Measurements from ENCODE around the gene POR.
"Not testable (repeated sequence)": the region's sequence is repeated elsewhere in the genome, so short reads cannot be mapped to it uniquely, and the experiment has no call there.

The POR gene

DNA sequence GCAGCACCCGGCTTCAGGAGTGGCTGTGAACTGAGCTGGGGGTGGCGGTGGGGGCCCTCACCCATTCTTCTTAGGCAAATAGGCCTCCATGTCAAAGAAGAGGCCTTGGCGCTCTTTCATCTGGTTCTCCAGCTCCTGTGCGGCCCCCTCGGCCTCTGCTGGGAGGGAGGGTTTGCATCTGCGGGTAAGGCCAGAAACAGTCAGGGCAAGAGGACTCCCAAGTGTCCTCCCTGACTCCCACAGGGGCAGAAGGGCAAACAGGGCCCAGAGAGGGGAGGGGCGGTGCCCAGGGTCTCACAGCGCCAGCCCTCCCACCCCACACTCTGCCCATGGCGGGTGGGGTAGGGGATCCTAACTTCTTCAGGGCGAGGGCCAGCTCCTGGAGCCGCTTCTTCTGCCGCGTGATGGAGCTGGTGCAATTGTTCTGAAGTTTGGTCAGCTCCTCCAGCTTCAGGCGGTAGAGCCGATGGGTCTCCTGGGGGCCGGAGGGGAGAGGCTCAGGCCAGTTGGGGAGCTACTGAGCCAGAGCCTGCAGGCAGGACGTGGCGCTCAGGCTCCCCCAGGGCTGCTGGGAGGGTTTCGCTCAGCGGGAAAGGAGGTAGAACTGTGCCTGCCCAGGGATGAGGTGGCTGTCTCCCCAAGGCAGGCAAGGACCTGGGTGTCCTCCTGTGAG lies 77.3 kb downstream of the POR start:
- DNase-seq (ENCODE audit: low read depth): no peak

DNA sequence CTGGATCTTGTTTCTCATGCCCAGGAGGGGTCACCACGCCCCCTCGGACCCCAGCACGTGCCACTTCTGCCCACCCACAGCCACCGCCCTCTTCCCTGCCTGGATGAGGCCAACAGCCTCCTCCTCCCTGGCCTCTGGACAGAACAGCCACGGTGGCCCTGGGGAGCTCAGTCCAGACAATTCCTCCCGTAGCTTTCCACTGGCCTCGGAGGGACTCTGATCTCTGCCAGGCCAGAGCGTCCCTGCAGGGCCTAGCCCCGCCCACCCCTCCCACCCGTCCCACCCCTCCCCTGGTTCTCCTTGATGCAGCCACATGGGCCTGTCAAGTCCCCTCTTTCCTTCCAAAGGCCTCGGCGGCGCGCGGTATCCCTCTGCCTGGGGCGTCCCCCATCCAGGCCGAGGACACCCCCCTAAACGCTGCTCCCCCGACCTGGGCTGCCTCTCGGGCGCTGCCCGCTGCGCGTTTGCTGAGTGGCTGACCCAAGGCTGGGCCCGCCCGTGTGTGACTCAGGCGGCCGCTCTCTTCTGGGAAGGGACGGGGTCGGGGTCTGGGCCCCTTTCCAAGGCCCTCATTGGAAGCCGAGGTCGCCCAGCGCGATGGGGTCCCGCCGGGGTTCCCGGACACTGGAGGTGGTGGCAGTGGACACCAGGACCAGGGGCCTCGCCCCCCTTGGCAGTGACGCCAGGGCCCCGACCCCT lies 78.9 kb downstream of the POR start:
- DNase-seq (ENCODE audit: low read depth): no peak

DNA sequence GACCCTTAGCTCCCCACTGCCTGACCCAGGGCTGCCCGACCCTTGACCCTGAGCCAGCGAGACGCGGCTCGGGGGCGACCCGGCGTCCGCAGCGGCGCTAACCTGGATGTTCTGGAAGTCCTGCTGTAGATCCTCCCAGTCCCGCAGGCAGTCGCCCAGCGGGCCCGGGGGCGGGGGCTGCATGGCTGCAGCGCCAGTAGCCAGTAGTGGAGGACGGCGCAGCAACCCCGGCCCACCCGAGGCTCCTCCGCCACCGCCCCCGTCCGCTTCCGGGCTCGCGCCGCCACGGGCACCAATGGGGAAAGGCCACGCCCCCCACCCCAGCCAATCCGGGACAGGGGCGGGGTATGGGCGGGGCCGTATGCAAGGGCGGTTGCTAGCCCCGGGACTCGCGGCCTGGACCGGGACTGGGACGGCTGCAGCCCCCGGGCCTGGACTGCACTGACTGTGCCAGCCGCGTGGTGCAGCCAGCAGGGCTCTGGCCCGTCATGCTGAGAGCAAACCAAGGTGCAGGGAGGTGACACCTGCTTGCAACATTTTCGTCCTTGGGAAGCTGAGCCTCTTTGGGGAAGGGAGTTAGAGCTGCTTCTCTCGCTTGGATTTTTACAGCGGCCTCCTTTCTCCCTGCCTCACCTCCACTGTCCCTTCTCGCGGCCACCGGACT lies 79.6 kb downstream of the POR start, which contains the start of gene TMEM120A:
TMEM120A (minus strand) TSS at position 208 of the 664 bp plus-strand sequence; CDS start at position 183, 25 bp downstream.
- DNase-seq (ENCODE audit: low read depth): peak; percentile 91

DNA sequence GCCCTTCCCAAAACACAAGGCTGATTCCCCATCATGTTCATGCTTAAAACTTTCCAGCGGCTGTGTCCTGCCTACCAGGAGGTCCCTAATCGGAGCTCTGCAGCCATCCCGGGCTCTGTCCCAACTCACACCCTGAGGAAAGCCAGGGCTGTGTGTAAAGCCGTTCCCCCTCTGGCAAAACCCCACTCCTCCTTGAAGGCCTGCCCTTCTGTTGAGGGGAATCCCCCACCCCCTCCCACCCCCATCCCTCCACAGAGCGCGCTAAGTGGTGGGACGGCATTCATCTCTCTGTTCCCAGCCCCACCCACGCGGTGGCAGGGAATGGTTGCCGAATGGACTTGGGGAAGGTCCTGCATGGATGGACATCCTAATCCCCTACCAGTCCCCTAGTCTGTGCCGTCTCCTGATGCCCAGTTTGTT lies 80.1 kb downstream of the POR start:
- no peak for DNase-seq (ENCODE audit: low read depth)

DNA sequence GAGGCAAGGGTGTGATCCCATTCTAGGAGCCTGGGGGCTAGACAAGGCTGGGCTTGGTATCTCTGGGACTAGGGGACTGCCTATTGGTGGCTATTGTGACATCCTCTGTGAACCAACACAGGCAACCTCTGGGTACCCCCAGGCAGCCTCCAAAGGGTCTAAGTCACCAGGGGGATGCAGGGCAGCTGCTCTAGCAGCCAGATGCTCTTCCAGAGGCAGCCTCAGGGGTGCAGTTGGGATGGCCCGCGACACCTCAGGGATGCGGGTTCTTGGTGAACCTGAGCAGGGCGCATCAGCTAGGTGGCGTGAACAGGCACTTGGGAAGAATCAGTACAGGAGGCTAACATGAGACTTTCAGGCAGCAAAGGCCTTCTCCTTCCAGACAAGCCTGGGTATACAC lies 81.0 kb downstream of the POR start:
- no peak for DNase-seq (ENCODE audit: low read depth)

DNA sequence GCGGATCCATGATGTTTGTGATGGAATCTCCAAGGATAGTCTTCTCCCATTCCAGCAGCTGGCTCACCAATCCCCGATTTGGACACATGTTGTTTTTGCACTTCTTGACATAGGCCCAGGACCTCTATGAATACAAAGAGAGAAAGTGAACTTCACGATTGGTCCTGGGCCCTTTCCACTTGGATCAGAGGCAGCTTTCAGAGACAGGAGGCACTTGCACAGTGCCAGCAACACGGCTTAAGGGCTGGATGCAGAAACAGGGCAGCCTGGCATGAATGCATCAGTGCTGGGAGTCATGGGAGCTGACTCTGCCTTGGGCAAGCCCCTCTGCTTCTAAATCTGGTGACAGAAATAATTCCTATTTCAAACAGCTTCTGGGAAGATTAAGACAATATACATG lies 81.5 kb downstream of the POR start:
- DNase-seq (ENCODE audit: low read depth): no peak

DNA sequence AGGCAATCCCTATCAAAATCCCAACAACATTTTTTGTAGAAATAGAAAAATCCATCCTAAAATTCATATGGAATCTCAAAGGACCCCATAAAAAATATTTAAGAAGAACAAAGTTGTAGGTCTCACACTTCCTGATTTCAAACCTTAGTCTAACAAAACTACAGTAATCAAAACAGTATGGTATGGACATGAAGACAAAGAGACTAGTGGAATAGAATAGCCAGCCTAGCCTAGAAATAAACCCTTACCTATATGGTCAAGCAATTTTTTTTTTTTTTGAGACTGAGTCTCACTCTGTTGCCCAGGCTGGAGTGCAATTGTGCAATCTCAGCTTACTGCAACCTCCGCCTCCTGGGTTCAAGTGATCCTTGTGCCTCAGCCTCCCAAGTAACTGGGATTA lies 83.1 kb downstream of the POR start:
- DNase-seq (ENCODE audit: low read depth): no peak

DNA sequence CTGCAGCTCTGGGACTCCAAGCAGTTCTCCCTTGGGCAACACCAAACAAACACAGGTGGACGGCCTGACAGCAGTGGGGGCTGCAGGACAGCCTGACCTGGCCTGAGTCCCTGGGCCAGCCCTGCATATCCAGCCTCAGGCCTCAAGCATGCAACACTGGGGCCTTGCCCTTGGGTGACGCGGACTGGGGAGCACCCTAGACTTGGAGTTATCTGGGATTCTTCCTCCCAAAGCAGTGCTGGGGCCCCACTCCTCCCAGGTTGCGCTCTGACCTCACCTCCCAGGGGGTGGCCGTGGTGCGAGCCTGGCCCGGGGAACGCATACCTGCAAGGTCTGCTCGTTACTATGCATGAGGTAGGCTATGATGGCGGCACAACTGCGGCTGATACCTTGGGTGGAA lies 85.6 kb downstream of the POR start:
- DNase-seq (ENCODE audit: low read depth): no peak

DNA sequence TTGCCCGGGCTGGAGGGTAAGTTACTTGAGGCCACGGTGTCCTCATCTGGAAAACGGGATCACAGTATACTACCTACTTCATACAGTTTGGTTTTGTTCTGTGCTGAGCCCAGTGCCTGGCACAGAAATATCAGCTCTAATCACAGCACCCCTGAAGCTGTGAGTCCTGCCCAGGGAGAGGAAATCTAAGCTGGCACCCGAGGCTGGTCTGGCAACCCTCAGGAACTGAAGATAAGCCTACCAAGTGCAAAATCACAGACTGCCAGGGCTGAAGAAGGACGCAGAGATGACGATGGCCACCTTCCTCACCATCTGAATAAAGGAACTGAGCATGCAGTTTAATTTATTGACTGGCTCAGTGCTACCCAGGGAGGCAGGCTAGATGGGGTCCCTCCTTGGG lies 87.2 kb downstream of the POR start:
- no peak for DNase-seq (ENCODE audit: low read depth)

DNA sequence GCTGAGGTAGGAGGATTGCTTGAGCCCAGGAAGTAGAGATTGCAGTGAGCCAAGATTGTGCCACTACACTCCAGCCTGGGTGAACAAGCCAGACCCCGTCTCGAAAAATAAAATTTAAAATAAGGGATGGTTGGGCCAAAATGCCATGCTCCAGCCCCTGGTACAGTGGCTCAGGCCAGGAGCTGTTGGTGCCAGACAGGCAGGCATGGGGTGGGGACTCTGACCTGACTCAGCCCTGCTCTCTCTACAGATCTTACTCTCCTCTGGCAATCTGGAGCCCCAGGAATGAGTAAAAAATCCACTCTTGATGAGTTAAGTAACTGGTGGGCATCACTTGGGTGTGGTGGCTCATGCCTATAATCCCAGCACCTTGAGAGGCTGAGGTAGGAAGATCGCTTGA lies 87.9 kb downstream of the POR start:
- no peak for DNase-seq (ENCODE audit: low read depth)

DNA sequence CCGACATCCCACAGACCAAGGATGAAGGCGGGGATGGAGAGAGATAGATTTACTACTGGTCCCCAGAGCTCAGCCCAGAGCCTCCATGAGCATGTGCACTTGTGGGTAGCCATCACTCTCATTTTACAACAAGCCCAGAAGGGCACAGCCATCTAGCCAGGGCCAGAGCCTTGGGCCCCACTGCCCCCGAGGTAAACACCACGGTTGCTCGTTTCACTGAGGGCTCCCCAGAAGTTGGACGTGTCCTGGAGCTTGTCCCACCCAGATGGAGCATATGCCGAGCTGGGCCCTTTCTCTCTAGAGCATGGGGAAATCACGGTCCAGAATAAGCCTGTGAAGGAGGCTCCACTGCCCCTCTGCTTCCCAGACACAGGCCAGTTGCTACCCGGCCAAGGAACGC lies 88.4 kb downstream of the POR start:
- no peak for DNase-seq (ENCODE audit: low read depth)

DNA sequence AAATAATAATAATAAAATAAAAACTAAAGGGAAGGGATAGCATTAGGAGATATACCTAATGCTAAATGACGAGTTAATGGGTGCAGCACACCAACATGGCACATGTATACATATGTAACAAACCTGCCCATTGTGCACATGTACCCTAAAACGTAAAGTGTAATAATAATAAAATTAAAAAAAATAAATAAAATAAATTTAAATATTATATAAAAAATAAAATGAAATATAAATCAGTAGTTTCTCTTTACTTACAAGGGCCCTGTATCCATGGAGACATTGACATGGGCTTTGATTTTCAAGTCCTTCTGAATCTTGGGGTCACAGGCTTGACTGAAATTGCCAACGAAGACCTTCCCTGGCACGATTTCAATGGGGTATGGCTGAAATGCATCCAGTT lies 90.0 kb downstream of the POR start:
- DNase-seq (ENCODE audit: low read depth): not testable (repeated sequence)

DNA sequence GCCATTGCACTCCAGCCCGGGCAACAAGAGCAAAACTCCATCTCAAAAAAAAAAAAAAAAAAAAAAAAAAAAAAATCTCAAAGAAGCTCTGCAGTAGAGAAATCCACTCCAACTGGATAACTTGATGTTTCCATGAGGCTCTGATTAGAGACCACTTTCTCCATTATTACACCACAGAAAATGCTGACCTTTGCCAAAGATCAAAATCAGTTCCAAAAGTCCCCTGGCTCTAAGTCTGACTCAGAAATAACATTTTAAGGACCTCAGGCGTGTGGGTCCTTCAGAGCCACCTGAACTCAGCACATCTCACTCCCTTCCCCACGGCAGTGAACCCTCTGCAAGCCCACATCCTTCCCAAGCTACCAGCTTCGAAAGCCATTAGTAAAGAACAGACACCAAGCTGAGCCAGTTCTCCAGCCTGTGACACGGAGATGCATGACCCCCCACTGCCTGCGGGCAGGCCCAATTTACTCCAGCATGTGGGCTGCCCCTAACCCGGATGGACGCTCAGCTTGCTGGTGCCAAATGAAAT lies 93.3 kb downstream of the POR start:
- DNase-seq (ENCODE audit: low read depth): no peak

DNA sequence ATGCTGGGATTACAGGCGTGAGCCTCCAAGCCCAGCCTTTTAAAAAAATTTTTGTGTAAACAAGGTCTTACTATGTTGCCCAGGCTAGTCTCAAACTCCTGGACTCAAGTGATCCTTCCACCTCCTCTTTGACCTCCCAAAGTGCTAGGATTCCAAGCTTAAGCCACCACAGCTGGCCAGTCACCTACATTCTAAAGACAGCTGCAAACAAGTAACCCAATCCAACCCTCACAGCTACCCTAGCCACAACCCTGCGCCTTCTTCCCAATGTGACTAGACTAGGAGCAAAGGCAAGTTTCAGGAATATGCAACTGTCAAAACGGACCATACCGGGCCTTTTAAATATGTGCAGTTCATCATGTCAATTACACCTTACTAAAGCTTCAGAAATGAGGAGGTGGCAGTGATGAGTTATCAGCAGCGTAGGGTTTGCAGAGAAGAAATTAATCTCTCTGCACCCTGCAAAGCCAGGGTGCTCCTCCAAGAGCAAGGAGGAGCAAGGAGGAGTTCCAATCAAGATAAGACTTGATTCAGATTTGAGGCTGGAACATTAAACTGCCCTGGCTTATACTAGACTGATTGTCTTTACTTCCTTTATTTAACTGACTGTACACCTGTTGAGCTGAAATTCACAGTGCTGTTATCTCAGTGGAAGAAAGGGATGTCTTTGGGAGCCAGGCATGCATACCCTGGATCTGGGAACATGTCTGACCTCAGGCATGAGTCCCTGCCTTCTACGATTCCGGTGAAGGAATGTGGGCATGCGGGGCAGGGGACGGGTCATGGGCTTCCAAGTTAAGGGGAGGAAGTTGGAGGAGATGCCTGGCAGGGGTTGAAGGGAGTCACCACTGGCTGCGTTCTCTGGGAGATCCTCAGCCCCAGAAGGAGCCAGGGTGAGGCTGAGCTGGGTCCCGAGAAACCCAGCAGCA lies 95.0 kb downstream of the POR start:
- DNase-seq (ENCODE audit: low read depth): no peak

DNA sequence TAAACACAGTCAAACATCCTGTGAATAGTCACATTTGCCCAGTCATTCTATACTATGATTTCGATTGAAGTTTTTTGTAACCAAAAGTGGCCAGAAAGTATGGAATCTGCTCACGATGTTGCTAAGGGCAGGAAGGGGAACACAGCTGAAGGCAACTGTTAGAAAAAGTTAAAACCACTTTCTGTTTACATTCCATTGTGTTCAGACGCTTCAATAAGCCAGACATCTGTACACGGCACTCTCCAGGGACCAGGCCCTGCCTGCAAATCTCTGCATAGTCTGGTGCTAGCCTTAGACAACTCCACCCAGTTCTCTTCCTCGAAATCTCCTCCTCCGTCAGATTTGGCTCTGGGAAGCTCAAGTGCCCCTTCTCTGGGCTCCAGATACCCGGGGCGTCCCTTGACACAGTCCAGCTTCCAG lies 96.5 kb downstream of the POR start:
- no peak for DNase-seq (ENCODE audit: low read depth)

DNA sequence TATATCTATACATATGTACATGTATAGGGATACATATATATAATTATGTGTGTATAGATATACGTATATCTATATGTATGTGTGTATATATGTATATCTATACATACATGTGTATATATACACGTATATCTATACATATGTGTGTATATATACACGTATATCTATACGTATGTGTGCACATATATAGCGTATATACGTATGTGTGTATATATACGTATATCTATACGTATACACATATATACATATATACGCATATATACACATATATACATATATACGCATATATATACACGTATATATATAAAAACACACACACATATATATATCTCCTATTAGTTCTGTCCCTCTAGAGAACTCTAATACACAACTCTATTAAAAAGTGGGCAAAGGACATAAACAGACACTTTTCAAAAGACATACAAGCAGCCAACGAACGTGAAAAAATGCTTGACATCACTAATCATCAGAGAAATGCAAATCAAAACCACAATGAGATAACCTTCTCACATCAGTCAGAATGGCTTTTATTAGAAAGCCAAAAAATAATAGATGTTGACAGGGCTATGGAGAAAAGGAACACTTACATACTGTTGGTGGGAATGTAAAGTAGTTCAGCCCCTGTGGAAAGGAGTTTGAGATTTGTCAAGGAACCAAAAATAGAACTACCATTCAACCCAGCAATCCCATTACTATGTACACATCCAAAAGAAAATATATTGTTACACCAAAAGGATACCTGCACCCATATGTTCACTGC lies 101.4 kb downstream of the POR start:
- DNase-seq (ENCODE audit: low read depth): no peak

DNA sequence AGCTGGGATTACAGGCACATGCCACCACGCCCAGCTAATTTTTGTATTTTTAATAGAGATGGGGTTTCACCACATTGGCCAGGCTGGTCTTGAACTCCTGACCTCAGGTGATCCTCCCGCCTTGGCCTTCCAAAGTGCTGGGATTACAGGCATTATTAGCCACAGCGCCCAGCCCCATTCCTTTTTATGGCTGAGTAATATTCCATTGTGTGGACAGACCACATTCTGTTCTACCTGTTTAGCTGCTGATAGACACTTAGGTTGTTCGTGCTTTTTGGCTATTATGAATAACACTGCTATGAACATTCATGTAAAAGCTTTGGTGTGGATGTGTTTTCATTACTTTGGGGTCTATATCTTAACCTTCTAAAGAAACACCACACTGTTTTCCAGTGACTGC lies 103.6 kb downstream of the POR start:
- not testable (repeated sequence) for DNase-seq (ENCODE audit: low read depth)

DNA sequence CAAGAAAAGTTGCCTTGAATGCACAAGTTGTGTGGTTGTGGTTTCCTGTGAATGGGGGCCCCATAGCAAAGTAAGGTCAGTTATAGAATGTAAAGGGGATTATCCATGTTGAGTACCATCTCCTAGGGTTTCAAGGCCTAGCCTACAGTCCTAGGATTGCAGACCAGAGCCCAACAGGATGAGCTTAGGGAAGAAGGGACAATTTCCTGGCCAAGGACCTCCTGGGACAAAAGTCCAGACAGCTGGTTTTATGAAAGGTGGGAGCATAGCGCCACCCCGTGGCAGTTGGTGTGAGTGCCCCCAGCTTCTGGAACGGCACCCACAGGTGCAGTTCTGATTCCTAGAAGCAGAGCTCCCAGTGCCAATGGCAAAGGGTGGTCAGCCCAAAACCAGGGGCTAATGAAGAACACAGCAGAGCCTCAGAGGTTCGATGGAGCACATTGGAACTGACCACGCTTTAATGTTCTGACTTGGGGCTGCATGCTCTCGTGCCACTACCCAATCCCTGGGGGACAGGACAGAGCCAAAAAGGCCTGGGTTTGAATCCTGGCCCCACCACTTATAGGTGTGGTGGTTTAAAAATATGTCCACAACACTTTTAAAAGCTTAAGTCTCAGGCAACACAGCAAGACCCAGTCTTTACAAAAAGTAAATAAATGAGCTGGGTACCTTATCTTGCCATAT lies 105.2 kb downstream of the POR start:
- DNase-seq (ENCODE audit: low read depth): peak; percentile 47

DNA sequence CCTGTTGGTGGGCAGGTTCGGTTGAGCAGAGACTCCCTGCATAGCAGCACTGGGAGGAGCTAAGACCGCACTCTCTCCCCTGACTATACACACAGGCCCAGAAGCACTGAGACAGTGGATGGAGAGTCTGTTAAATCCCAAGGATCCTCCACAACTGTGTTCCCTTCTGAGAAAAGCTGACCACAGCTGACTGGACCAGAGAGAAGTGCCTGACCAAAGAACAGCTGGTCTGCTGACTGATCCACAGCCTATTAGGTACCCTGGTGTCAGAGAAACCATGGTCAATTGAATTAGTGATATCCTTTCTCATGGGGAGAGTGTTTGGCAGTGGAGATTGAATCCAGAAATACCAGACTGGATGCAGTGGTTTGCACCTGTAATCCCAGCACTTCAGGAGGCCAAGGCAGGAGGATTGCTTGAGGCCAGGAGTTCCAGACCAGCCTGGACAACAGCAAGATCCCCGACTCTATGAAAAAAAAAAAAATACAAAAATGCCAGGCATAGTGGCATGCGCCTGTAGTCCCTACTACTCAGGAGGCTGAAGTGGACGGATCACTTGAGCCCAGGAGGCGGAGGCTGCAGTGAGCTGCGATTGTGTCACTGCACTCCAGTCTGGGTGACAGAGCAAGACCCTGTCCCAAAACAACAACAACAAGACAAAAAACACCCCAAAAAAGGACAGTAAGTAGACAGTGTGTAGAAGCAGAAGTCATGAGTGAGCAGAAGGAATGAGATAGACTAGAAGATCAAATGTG lies 107.2 kb downstream of the POR start:
- DNase-seq (ENCODE audit: low read depth): no peak

DNA sequence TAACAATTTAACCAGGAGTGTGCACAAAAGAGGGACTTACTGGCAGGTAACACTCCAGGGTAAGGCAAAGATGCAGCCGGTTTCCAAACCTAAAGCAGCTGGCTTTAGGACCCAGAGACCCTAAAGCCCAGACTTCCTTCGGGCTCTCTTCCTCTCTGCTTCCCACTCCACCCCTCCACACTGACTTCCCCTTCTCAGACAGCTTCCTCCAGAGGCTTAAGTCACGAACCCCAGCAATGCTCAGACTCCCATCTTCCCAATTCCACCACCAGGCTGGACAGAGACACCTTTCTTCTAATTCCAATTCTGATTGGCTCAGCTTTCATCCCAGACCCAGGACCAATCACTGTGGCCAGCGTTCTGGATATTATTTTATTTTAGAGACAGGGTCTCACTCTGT lies 108.0 kb downstream of the POR start:
- no peak for DNase-seq (ENCODE audit: low read depth)

Measured in T follicular helper cell (primary cell).